NOMO-1 (cell line): ENCODE data around the gene SSTR5.
A peak's percentile ranks its signal among the peaks of the same experiment; 100 is the strongest.
"Not testable (repeated sequence)": the region's sequence is repeated elsewhere in the genome, so short reads cannot be mapped to it uniquely, and the experiment has no call there.

Experiments
- DNase-seq, 2 experiments: peaks; one replicate each; lab custom pipeline; 2025; ENCODE audit not compliant: unreplicated experiment in 2 of 2; lab: John Stamatoyannopoulos, UW

The SSTR5 gene

DNA sequence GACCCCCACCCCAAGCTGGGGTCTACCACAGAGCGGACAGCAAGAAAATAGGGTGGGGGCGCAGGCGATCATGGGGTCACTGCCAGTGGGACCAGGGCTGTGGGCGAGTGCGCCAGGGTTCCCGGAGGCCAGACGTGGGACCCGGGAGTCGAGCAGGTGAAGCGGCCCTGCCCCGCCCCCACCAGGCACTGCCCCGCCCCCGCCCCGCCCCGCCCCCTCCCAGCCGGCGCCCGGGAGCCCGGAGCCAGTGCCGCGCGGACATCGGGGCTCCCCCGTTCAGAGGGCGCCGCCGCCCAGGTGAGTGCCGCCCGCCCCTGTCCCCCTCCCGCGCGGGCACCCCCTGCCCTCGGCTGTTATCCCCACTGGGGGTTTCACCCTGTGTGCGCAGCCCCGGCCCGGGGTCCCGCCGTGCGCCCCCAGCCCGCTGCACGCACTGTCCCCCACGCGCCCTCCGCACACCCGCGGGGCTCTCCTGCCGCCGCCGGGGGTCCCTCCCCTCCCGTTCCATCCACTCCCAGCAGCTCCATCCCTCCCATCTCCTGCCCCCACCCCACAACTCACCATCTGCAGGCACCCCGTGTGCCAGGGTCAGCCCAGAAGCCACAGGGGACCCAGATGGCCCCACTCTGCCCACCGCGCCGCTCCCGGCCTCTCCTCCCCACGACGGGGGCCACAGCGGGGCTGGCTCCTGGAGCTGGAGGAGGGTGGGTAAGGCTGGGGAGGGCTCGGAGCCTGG lies at the start of gene SSTR5:
Gene SSTR5 (plus strand): TSS at position 222 of the 736 bp plus-strand sequence. CDS start 6,122 bp downstream, outside the sequence.
- no peak for DNase-seq

DNA sequence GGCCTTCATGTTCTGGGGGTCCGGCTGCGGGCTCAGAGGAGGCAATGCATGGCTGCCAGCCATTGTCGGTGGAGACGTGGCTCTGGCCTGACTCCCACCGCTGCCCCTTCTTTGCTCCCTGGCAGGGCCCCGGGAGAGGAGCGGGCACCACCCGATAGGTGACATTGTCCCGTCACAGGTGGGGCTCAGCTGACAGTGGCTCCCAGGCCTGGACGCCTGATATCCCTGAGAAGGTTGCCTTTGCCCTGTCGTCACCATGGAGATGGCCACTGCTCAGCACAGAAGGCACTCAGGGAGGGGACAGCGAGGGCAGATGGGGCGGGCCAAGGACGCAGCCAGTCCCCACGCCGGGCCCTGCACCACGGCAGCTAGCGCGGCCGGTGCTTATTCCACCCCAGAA lies 48.4 kb upstream of the SSTR5 start:
- DNase-seq, result no peak

DNA sequence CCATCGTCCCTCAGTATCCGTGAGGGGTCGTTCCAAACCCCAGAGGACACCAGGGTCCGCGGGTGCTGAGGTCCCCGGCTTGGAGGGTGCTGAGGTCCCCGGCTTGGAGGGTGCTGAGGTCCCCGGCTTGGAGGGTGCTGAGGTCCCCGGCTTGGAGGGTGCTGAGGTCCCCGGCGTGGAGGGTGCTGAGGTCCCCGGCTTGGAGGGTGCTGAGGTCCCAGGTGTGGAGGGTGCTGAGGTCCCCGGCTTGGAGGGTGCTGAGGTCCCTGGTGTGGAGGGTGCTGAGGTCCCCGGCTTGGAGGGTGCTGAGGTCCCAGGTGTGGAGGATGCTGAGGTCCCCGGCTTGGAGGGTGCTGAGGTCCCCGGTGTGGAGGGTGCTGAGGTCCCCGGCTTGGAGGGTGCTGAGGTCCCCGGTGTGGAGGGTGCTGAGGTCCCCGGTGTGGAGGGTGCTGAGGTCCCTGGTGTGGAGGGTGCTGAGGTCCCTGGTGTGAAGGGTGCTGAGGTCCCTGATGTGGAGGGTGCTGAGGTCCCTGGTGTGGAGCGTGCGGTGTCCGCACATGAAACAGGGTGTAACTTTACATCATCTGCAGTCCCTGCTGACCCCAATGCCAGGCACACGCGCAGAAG lies 47.3 kb upstream of the SSTR5 start:
- DNase-seq, result not testable (repeated sequence)

DNA sequence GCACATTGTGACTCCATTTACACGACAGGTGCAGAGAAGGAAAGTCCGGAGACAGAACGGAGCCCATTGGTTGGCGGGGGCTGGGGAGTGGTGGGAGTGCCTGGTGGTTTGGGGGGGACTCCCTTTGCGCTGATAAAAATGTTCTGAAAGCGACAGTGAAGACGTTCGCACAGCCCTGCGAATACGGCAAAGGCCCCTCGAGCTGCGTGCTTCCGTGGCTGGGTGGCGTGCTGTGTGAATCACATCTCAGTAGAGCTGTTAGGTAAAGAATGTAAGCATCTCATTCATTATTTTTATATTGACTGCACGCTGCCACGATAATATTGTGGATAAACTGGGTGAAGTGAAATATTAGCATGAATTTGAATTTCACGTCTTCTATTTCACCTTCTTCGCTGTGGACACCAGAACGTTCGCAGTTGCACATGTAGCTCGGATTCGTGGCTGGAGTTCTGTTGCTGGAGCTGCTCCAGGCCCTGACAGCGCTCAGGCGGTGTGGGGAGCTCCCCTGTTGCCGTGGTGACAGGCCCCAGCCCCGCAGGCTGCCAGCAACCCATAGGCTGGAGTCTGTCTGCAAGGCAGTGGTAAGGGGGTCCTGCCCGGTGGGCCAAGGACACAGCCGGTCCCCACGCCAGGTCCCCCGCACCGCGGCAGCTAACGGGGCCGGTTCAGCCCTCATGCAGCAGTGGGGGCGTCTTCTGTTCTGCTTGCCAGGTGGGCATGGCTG lies 46.3 kb upstream of the SSTR5 start:
- no peak for DNase-seq

DNA sequence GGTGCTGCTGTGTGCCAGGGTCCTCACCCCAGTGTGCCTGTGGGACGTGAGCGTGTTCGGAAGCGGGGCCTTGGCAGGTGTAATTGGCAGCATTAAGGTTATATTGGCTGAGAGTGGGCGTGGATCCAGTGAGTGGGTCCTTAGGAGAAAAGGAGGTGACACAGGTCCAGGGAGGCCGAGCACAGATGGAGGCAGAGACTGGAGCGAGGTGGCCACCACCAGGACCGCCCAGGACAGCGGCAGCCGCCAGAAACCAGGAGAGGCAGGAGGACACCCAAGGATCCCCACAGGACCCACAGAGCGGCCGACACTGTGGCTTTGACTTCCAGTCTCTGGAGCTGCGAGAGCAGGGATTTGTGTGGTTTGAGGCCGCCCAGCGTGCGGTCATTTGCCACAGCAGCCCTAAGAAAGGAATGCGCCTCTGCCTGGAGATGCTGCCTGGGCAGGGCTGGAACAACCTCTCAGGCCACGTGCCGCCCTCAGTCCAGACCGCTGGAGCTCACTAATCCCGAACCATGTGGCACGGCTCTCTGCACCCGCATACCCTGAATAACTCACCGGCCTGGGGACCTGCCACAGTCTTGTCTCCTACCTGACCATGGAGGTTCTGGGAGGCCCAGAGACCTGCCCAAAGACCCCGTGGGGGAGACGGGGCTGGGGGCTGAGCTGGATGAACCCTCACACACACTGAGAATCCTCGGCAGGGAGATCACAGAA lies 45.6 kb upstream of the SSTR5 start:
- no peak for DNase-seq

DNA sequence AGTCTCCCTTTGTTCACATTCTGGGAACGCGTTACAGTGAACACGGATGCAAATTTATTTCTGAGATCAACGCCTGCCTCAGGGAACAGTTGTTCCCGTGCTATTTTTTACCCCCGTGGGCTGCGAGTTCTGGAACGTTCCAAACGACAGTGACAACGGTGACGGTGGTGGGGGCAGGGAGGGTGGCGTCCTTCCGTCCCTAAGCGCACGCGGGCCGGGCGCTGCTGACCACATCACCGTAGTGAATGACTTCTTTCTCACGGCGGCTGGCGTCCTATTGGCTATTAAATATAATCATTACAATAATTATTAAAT lies 45.1 kb upstream of the SSTR5 start:
- DNase-seq, result no peak

DNA sequence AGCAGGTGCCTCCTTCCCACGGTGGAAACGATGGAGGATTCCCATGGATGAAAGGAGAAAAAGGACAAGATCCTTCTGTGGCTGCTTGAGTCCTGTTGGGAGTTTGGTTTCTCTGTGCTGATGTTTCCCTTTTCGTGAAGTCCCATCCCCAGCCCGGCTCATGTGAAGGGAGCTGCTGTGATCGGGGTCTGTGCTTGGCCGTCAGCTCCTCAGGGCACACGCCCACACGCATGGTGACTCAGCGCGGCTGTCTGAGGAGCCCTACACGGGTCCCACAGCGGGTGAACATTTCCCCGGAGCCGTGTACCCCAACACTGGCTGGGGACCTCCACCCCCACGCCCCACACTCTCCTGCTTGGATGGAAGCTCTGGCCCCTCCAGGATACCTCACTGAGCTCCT lies 44.5 kb upstream of the SSTR5 start:
- DNase-seq, result no peak

DNA sequence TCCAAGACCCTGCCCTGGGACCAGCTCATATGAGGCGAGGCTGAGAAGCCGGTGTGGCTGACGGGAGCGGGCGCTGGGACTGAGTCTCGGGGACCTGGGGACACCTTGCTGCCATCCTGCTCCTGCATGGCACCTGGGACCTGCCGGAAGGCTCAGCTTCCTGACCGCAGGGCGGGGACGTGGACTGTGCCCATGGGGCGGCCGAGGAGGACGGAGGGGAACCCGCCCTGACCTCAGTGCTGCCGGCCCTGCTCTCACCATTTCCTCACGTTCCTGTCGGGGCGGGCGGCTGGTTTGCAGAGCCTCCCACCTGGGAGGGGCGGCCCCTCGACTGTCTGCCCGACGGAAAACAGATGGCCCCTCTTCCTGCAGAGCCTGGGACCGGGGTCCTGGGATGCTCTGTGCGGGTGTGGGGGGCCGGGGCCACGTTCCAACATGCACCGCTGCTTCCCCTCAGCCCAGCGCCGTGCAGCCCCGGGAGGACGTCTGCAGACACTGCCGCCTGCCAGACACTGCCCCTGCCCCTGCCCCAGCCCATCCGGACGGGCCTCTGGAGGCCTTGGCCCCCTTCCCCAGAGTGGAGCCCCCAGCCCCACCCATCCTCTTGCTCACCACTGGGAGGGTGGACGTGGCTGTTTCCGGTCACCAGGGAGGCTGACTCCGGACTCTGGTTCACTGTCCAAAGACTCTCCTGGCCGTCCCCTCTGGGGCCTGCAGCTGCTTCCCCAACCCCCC lies 43.9 kb upstream of the SSTR5 start:
- no peak for DNase-seq

DNA sequence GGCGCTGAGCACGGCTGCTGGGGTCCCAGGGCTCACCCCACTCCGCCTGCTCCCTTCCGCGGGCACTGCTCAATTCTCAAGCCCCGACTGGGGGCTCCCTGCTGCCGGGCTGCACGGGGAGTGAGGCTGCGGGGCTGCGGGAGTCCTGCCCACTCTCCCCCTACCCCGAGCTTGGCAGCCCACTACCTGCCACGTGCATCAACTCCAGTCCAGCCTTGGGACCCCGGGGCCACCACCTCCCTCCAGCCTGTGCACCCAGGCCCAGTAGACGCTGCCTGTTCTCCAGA lies 43.3 kb upstream of the SSTR5 start:
- DNase-seq, result no peak

DNA sequence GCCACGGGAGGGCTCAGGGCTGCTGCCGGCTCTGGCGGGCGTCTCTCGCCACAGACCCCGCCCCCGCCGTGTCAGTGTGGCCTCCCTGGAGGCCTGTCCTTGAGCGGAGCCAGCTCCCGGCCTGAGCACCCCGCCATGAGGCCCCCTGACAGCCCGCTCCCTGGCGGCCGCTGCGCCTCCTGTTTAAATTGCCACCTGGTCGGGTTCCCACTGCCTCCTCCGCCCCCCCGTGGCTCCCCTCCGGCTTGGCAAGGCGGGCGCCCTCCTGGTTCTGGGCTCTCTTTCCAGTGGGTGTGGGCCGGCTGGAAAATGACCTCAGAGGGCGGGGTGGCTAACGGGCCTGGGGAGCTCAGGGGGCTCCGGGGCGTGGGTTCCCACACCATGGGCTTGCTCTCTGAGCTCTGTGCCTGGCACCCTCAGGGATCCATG lies 42.1 kb upstream of the SSTR5 start:
- DNase-seq, result no peak

DNA sequence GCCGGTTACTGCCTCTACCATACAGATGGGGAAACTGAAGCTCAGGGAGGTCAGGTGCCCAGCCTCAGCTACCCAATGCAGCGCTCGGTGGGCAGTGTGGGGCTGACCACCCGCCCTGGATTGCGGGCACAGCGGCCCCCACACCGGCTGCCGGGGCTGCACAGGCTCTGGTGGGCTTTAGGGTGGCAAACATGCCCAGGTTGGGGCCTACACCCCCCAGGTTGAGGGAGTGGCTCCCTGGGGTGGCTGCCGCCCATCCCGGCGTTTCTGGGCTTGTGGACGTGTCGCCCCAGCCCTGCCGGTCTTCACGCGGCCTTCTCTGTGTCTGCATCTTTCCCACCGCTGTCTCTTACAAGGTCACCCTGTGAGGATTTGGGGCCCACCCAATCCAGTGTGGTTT lies 40.9 kb upstream of the SSTR5 start:
- DNase-seq, result no peak

DNA sequence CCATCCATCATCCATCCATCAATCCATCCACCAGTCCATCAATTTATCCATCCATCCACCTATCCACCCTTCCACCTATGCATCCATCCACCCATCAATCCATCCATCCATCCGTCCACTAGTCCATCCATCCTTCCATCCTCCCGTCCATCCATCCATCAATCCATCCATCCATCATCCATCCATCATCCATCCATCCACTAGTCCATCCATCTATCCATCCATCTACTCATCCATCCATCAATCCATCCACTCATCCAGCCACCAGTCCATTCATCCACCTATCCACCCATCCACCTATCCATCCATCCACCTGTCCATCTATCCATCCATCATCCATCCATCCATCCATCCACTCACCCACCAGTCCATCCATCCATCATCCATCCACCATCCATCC lies 39.9 kb upstream of the SSTR5 start:
- no peak for DNase-seq

DNA sequence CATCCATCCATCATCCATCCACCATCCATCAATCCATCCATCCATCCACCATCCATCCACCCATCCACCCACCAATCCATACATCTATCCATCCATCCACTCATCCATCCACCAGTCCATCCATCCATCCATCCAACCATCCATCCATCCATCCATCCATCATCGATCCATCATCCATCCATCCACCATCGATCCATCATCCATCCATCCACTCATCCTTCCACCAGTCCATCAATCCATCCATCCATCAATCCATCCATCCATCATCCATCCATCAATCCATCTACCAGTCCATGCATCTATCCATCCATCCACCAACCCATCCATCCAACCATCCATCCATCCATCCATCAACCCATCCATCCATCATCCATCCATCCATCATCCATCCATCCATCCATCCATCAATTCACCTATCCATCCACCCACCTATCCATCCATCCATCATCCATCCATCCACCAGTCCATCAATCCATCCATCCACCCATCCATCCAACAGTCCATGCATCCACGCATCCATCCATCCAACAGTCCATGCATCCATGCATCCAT lies 39.3 kb upstream of the SSTR5 start:
- DNase-seq, result no peak

DNA sequence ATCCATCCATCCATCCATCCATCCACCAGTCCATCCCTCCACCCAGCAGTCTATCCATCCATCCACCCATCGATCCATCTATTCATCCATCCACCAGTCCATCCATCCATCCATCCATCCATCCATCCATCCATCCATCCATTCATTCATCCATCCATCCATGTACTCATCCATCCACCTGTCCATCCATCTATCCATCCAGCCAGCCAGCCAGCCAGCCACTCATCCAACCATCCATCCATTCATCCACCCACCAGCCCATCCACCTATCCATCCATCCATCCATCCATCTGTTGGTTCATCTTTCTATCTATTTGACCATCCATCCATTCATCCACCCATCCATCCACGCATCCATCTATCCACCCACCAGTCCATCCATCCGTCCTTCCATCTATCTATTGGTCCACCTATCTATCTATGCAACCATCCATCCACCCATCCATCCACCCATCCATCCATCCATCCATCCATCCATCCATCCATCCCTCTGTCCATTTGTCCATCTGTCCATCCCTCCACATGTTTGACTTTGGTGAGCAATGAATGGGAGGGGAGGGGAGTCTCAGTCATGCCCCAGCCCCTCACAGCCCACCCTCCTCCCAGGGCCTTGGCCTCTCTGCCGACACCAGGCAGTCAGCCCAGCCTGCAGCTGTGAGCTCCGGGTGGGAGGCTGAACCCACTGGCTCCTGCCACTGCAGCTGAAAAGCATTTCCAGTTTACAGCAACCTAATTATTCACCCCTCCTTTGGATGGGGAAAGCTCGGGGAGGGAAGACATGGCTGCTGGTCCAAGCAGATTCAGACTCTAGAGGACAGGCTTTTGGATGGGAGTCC lies 38.1 kb upstream of the SSTR5 start:
- no peak for DNase-seq

DNA sequence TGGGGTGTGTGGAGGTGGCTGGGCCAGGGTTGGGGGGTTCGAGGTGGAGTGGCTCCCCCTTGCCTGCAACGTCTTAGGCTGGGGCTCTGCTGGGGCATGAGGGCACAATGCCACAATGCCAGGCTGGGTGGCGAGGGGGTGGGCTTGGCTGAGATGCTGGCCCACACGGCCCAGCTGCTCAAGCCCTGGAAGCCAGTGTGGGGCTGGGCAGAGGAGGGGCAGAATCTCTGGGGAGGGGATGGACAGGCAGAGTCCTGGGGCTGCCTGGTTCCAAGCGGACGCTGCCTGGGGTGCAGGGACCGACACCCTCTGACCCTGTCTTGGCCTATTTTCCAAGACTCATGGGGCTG lies 37.5 kb upstream of the SSTR5 start:
- no peak for DNase-seq

DNA sequence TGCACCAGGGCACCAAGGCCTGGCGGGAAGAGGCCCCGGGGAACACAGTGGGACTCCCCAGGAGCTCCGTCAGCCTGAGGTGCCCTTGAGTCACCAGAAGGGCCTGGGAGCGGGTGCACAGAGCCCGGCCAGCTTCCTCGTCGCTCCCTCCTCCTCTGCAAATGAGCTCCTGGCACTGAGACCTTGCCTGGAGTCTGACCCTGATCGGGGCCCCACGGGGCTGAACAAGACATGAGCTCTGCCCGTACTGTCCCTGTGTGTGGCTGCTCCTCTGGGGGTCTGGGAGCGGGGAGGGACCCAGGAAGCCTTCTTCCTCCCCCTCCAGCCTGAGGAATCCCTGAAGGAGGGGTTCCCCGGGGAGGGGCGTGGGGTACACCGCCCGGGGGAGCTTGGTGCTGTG lies 36.4 kb upstream of the SSTR5 start:
- DNase-seq, result no peak

DNA sequence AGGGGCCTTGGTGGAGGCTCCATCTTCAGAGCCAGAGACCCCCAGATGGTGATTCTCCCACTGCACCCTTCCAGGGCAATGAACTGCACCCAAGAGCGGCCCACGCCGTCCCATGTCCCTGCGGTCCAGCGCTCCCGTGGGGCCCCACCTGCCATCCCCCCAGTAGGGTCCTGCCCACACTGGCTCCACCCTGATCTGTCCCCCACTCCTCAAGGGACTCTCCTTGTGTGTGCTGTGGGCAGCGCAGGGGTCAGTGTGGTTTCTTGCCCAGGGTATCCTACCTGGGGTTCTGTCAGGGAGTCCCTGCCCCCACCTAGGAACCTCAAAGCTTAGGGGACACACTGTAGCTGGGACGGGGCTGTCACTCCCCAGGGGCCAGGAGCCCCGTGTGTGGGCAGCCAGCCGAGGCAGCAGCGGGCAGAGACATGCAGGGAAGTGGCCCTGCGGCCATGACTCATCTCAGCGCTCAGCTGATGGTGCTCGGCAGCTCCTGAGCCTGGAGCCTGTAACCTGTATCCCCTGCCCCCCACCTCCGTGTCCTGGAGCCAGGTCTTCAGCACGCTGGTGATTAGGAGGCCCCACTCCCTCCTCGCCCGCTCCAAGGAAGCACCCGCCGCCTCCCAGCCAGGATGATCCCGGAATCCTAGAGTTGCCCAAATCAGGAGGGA lies 35.7 kb upstream of the SSTR5 start:
- peak; percentile 4 to 15 for DNase-seq

DNA sequence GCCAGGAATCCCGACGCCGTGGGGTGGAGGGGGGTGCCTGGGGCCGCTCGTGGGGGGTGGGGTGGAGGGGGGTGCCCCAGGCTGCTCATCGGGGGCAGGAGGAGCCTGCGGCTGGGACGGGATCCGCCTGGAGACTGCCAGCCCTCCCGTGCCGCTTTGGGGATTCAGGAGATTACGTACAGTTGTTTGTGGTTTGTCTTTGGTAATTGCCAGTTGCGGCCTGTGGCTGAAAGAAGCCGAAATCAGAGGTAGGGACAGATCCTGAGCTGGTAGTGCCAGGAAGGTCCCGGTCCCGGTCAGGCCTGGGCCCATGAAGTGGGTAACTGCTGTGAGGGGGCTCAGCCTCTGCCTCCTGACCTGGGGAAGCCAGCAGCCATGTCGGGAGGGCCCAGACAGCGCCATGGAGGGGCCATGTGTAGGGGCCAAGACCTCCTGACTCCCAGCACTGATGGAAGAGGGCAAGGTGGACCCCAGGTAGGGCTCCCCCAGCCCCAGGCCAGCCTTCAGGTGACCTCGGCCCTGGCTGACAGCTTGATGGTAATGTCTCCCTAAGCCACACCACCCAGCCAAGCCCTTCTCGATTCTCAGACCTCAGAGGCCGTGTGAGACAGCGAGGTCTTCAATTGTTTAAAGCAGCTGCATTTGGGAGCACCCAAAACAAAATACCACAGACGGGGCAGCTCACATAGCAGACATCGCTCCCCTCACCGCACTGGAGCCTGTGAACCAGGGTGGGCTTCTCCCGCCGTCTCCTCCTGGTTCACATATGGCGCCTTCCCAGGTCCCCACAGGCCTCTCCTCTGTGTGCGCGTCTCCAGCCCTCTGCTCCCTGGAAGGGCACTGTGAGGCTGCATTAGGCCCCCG lies 34.9 kb upstream of the SSTR5 start:
- no peak for DNase-seq
